MM.1S (cell line): ENCODE measurements around the gene FBXL17.

ENCODE experiments used
- DNase-seq: peaks from one replicate; pipeline ENCODE4 v3.0.0-alpha.2; 2015
- H2AFZ ChIP-seq: fragments of 300-600 bp; sonication (generic); 2 replicates; pipeline ENCODE4 v1.6.0; 2016; ENCODE audit warnings: antibody characterized with exemption, low read length
- H3F3A ChIP-seq: fragments of 300-600 bp; sonication (generic); 2 replicates; pipeline ENCODE4 v1.6.1; 2016; ENCODE audit warnings: mild to moderate bottlenecking, antibody characterized with exemption, low read length, moderate library complexity, mixed read lengths; ENCODE audit not compliant: insufficient read depth
- H3K27ac ChIP-seq: fragments of 300-600 bp; sonication (generic); 2 replicates; pipeline ENCODE4 v1.5.1; 2016; ENCODE audit warnings: mild to moderate bottlenecking, low read length
- H3K27me3 ChIP-seq: fragments of 300-600 bp; sonication (generic); replicated peaks from 2 replicates; pipeline ENCODE4 v1.6.0; 2016; ENCODE audit warnings: low read length; ENCODE audit not compliant: insufficient read depth
- H3K36me3 ChIP-seq: fragments of 300-600 bp; sonication (generic); replicated peaks from 2 replicates; pipeline ENCODE4 v1.6.1; 2016; ENCODE audit warnings: mild to moderate bottlenecking, low read length, mixed read lengths; ENCODE audit not compliant: insufficient read depth
- H3K4me1 ChIP-seq: fragments of 300-600 bp; sonication (generic); 2 replicates; pipeline ENCODE4 v1.6.1; 2016; ENCODE audit warnings: low read length, mixed read lengths
- H3K4me2 ChIP-seq: fragments of 300-600 bp; sonication (generic); 2 replicates; pipeline ENCODE4 v1.6.0; 2016; ENCODE audit warnings: low read depth, low read length
- H3K4me3 ChIP-seq: fragments of 300-600 bp; sonication (generic); 2 replicates; pipeline ENCODE4 v1.5.1; 2016; ENCODE audit warnings: low read length, mixed read lengths
- H3K79me2 ChIP-seq: fragments of 300-600 bp; sonication (generic); 2 replicates; pipeline ENCODE4 v1.6.1; 2016; ENCODE audit warnings: mixed run types, low read length, mixed read lengths
- H3K9ac ChIP-seq: fragments of 300-600 bp; sonication (generic); 2 replicates; pipeline ENCODE4 v1.6.1; 2016; ENCODE audit warnings: low read length, mixed read lengths
- H3K9me2 ChIP-seq: fragments of 300-600 bp; sonication (generic); replicated peaks from 2 replicates; pipeline ENCODE4 v1.6.1; 2016; ENCODE audit warnings: mild to moderate bottlenecking, low read length, mixed read lengths; ENCODE audit not compliant: insufficient read depth
- H3K9me3 ChIP-seq: fragments of 300-600 bp; sonication (generic); replicated peaks from 2 replicates; pipeline ENCODE4 v1.6.1; 2016; ENCODE audit warnings: mild to moderate bottlenecking, low read length, mixed read lengths; ENCODE audit not compliant: insufficient read depth
- H4K20me1 ChIP-seq: fragments of 300-600 bp; sonication (generic); 2 replicates; pipeline ENCODE4 v1.6.1; 2016; ENCODE audit warnings: mild to moderate bottlenecking, low read length, moderate library complexity, mixed read lengths; ENCODE audit not compliant: insufficient read depth
- CTCF ChIP-seq: fragments of 300-600 bp; sonication (generic); IDR thresholded peaks from 2 replicates; pipeline ENCODE4 v1.5.1; 2016; ENCODE audit warnings: antibody characterized with exemption, low read length, mixed read lengths
- EZH2 ChIP-seq: fragments of 300-600 bp; sonication (generic); optimal IDR thresholded peaks from 2 replicates; pipeline ENCODE3; 2017; ENCODE audit warnings: low read depth, mild to moderate bottlenecking, antibody characterized with exemption, low read length, mixed read lengths
- EZH2phosphoT487 ChIP-seq: fragments of 300-600 bp; sonication (generic); IDR thresholded peaks from 2 replicates; pipeline ENCODE4 v1.6.1; 2018; ENCODE audit warnings: antibody characterized with exemption, low read length

FBXL17 gene

DNA sequence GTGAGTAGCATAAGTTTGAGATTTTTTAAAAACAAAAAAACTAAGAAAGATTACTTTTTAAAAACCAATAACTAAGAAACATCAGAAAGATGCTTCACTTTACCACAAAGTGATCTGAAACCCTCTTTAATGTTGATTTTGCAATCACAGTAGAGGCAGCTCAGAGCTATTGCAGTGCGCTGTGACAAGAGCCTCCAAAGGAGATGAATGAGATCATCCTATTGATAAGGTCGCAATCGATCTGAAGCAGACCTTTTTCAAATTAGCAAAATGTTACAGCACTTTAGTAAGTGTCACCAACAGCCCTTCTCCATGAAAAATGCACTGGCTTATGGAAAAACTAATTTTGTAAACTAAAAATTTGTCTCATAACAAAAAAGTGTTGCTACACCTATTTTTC, 426.6 kb downstream of the FBXL17 start:
- Histone ChIP-seq H3F3A (no peaks in the 10 kb centered on the region), H3K36me3 (no peaks in the 10 kb centered on the region), H4K20me1 (no peaks in the 10 kb centered on the region), H2AFZ (no peak overlapping the region), H3K9me2 (no peaks in the 10 kb centered on the region), H3K27ac (no peak overlapping the region), H3K4me2 (no peak overlapping the region), H3K4me1 (no peaks in the 10 kb centered on the region), H3K27me3 (no peaks in the 10 kb centered on the region), H3K9ac (no peak overlapping the region), H3K9me3 (no peaks in the 10 kb centered on the region), H3K79me2 (no peaks in the 10 kb centered on the region), H3K4me3 (no peak overlapping the region)
- no peak for DNase-seq
- no peak for TF ChIP-seq EZH2phosphoT487

GRCh38 chr5:107954254-107954653, 427.6 kb downstream of the FBXL17 start:
- H3K27ac ChIP-seq, result no peak overlapping the region
- H3K4me2 ChIP-seq, result no peak overlapping the region
- no peaks in the 10 kb centered on the region for H3K9me3 ChIP-seq
- no peaks in the 10 kb centered on the region for H3K4me1 ChIP-seq
- TF ChIP-seq CTCF, result no peak
- TF ChIP-seq EZH2phosphoT487, result no peak
- no peak for TF ChIP-seq EZH2
- H3F3A ChIP-seq, result no peaks in the 10 kb centered on the region
- H3K36me3 ChIP-seq, result no peaks in the 10 kb centered on the region
- no peak overlapping the region for H3K4me3 ChIP-seq
- no peaks in the 10 kb centered on the region for H3K27me3 ChIP-seq
- no peaks in the 10 kb centered on the region for H4K20me1 ChIP-seq
- H2AFZ ChIP-seq, result no peak overlapping the region
- H3K79me2 ChIP-seq, result no peaks in the 10 kb centered on the region
- DNase-seq, result no peak
- H3K9ac ChIP-seq, result no peak overlapping the region
- no peaks in the 10 kb centered on the region for H3K9me2 ChIP-seq

GRCh38 chr5:107952450-107952849, 429.4 kb downstream of the FBXL17 start:
- Histone ChIP-seq H3K9me3 (no peaks in the 10 kb centered on the region), H2AFZ (no peak overlapping the region), H3K9ac (no peak overlapping the region), H3F3A (no peaks in the 10 kb centered on the region), H3K79me2 (no peaks in the 10 kb centered on the region), H3K4me2 (no peak overlapping the region), H3K4me3 (no peak overlapping the region), H3K4me1 (no peaks in the 10 kb centered on the region), H4K20me1 (no peaks in the 10 kb centered on the region), H3K9me2 (no peaks in the 10 kb centered on the region), H3K36me3 (no peaks in the 10 kb centered on the region), H3K27ac (no peak overlapping the region), H3K27me3 (no peaks in the 10 kb centered on the region)
- no peak for DNase-seq
- no peak for TF ChIP-seq EZH2
- no peak for TF ChIP-seq CTCF
- TF ChIP-seq EZH2phosphoT487, result no peak

GRCh38 chr5:107951309-107951708, 430.6 kb downstream of the FBXL17 start:
- Histone ChIP-seq H3K4me1 (no peaks in the 10 kb centered on the region), H3K9me2 (no peaks in the 10 kb centered on the region), H3K4me2 (no peak overlapping the region), H4K20me1 (no peaks in the 10 kb centered on the region), H3K27me3 (no peaks in the 10 kb centered on the region), H3K79me2 (no peaks in the 10 kb centered on the region), H3K36me3 (no peaks in the 10 kb centered on the region), H2AFZ (no peak overlapping the region), H3K9ac (no peak overlapping the region), H3K4me3 (no peak overlapping the region), H3F3A (no peaks in the 10 kb centered on the region), H3K9me3 (no peaks in the 10 kb centered on the region), H3K27ac (no peak overlapping the region)
- TF ChIP-seq EZH2 (no peak), EZH2phosphoT487 (no peak), CTCF (no peak)
- no peak for DNase-seq
